Activated CD8-positive, alpha-beta memory T cell treated with anti-CD3 and anti-CD28 coated beads for 48 hours (primary cell): ENCODE measurements around the gene SLC36A3.
"Not testable (repeated sequence)": the region's sequence is repeated elsewhere in the genome, so short reads cannot be mapped to it uniquely, and the experiment has no call there.

Experiments used
- DNase-seq, 3 experiments: peaks; one replicate each; pipeline ENCODE4 v3.0.0-alpha.2; 2020; ENCODE audit warnings: low read depth in 2 of 3, low spot score in 2 of 3

SLC36A3 gene

DNA sequence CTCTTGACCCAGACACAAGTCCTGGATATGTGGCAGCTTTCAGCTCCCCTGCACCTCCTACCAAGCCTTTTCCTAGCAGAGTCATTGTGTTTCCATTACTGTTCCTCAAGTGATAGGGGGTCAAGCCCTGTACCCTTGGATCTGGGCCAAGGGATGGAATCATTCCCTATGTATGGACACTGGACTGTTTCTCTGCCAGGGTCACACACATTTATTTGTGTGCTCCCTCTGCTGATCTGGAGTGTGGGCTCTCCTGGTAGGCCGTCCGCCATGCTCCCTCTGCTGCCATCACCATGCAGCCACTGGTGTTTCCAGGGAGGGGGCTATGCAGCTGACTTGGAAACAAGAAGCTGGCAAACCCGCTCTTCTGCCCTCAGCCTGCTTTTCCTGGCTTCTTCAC lies 41.0 kb downstream of the SLC36A3 start:
- no peak for DNase-seq

DNA sequence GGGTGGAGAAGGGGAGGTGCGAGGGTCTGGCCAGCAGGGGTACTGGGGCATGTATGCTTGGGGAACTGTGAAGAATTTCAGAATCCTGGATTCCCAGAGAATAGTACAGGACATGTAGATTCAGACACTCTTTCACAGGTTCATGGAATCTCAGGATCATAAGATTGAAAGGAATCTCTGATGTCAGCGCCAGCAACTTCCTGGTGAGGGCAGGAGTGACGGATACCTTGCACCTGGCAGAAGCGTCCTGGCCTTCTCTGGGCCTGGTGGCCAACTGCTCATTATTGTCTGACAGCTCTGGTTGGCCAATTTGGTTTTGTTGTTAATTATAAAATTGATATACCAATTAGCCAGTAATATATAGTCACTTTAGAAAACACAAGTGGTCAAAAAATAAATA lies 43.6 kb downstream of the SLC36A3 start:
- no peak for DNase-seq

DNA sequence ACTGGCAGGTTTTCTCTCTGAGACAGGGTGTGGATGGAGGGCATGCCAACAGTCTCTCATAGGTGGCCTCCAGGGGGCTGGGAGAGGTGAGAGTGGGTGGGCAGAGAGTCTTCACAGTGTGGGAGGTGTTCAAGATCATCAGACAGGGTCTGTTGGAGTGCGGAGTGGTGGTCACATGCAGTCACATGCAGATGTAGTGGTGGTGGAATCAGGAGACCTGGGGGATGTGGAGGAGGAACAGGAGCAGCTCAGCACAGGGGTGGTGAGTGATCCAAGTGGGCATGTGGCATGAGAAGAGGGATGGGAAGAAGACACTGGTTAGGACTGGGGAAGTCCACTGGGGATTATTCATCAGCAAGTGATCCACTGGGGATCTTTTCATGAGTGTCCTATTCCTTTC lies 44.8 kb downstream of the SLC36A3 start:
- no peak for DNase-seq

- DNase-seq: no peak
Observed at GRCh38 chr5:151258201-151258611, 45.4 kb downstream of the SLC36A3 start.

DNA sequence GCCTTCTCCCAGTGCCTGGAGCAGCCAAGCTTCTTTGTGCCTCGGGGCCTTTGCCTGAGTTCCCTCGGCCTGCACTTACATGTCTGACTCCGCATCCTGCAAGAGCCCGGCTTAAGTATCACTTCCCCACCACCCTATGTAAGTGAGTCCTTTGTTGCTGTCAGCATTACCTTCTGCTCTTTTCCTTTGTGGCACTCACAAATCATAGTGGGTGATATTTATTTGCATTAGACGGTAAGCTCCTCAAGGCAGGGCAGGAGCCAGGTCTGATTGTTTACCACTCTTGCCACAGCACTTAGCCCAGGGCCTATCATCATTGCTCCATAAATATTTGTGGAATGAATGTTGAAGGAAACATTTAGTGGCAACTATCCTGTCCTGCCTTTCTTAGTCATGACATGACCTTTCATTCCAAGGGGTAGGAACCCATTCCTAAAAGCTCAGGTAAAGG lies 45.8 kb downstream of the SLC36A3 start:
- no peak for DNase-seq

DNA sequence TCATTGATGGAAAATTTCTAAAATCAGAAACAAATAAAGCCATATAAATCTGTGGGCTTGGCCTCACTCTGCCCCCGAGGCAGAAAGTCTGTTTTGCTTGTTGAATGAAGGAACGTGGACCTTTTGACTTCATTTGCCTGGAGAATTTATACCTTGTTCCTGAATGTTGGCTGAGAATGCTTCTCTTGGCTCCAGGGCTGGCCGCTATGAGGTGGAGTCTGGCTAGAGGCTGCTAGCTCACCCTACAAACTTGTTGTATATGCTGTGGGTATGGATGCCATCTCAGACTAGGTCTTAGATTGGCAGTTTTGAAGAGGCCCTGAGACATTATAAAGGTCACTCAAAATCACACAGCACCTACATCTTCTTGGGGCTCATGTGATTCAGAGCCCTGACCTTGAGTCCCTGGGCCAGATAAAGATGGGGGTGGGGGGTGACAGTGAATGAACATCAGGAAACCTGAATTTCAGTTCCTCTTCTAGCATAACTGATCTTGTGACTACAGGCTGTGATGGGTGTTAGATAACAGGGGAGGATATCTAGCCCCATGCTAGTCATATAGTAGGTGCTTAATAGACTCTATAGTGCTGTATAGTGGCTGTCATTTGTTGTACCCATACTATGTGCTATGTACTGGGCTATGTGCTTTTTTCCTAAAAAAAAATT lies 47.8 kb downstream of the SLC36A3 start:
- DNase-seq: no peak

GRCh38 chr5:151254990-151255389 lies 48.6 kb downstream of the SLC36A3 start:
- not testable (repeated sequence) for DNase-seq

- DNase-seq: no peak
Observed at GRCh38 chr5:151254556-151254955, 49.0 kb downstream of the SLC36A3 start.

DNA sequence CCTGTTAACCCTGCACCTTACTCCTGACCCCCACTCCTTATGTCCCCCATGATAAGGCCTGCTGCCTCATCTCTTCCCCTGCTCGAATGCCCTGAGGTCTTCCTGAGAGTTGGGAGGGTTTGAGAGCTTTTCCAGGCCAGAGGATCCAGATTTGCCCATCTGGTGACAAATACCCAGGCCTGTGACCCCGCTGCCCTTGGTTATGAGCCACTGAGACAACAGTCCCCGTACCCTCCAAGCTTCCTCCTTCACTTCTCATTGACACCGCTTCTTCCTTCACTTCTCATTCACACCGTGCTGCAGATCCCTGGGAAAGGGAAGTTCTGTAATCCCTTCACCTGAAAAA lies 50.0 kb downstream of the SLC36A3 start:
- DNase-seq: no peak

GRCh38 chr5:151252762-151253604 lies 50.6 kb downstream of the SLC36A3 start, which contains the start of gene GM2A:
GM2A (plus strand) TSS chr5:151253185; CDS start chr5:151253217, 32 bp downstream.
- DNase-seq: peak; percentile 85 to 95 (median 94)

GRCh38 chr5:151251621-151252020 lies 51.9 kb downstream of the SLC36A3 start:
- no peak for DNase-seq

DNA sequence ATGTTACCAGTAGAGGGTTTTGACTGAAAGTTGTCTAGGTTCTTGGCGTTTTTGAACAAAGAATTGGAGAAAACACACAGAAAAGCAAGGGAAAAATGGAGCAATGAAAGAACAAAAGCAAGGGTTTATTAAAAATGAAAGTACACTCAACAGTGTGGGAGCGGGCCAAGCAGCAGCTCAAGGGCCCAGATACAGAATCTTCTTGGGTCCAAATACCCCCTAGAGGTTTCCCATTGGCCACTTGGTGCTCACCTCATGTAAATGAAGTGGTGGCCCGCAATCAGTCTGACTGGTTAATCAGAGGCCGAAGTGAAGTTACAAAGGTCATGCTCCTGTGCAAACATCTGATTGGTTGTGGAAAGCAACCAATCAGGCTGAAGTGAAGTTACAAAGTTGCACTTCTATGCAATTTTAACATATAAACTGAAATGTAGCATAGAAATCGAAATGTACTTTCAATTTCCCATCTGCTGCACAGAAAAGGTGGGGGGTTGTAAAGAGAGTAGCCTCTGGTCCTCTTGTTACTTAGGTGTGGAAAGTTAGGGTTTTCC lies 52.5 kb downstream of the SLC36A3 start:
- DNase-seq: peak in 1 of 3 experiments; percentile 15

DNA sequence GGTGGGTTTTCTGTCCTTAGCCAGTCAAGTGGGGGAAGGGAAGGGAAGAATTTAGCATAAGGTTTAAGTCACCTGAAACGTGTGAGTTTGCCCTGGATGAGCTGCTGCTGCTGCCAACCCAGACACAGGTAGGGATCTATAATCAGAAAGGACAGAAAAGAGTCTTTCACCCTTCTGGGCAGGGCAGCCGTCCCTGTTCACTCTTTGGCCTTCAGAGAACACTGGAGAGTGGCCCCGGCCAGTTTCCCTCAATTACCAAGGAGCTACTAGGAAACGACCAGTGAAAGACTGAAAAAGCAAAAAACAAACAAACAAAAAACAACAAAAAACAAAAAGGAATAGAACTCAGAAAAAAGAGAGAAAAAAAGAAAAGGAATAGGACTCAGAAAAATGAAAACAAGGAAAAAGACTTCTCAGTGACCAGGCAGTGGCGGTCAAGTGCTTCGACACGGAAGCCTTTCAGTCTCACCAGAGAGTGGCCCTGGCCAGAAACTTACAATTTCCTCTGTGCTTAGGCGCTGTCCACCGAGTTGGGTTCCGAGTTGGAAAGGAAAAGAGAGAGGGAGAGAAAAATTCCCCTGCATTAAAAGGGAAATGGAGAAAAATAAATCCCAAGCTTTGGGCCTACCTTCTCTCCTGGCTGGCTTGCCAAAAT lies 53.1 kb downstream of the SLC36A3 start:
- no peak for DNase-seq

GRCh38 chr5:151249281-151249680 lies 54.3 kb downstream of the SLC36A3 start:
- no peak for DNase-seq

GRCh38 chr5:151248651-151249050 lies 54.9 kb downstream of the SLC36A3 start:
- DNase-seq: no peak

GRCh38 chr5:151245680-151246219 lies 57.8 kb downstream of the SLC36A3 start:
- DNase-seq: no peak

DNA sequence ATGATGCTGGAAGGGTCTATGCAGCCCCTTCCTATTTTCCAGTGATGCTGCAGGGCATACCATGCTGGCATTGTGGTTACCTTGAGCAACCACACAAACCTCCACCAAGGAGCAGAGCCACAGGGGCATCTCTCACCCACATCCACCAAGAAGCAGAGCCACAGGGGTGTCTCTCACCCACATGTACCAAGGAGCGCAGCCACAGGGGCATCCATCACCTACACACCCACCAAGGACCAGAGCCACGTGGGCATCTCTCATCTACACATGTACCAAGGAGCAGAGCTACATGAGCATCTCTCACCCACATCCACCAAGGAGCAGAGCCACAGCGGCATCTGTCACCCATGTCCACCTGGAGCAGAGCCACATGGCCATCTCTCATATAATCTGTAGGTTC lies 59.4 kb downstream of the SLC36A3 start:
- no peak for DNase-seq

DNA sequence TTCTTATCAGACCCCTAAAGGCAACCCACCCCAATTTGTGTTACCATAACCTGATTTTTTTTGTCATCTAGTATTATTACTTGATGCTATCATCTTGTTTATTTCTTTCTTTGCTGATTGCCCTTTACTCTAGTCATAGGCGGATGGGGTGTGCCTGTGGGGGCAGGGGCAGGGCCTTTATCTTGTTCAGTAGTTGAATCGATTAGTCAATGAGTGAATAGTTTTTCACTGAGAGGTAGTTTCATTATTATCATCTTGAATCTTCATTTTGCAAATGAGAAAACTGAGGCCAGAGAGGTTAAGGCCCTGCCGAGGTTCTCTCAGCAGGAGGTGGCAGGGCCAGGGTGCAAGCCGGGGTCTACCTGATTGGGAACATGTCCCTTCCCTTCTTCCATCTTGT lies 60.0 kb downstream of the SLC36A3 start:
- no peak for DNase-seq

DNA sequence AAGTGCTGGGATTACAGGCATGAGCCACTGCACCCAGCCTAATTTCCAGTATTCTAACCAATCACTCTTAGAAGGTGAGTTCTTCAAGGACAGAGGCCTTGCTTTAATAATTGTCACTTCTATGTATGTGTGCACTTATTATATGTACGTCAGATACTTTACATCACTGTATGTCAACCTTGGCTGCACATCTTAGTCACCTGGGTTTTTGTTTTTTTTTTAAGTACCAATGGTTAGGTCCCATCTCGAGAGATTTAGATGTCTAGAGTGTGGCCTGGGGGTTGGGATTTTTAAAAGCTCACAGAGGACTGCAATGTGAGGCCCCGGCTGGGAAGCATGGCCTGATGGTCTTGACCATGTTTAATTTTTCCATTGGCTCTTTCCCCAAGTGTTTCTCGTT lies 60.4 kb downstream of the SLC36A3 start:
- DNase-seq: no peak

GRCh38 chr5:151240924-151241635 lies 62.5 kb downstream of the SLC36A3 start:
- no peak for DNase-seq
